ENCODE data around the gene AGBL2. TPM values are rescaled to one million over a fixed set of nuclear protein-coding genes. Genes with fewer than 3 reads are reported as not detected.

The AGBL2 gene
- total and polyA plus RNA-seq, 2 of the 8 experiments (the other 6 are each of a cell fraction or from before 2014, with no cell fraction given): 2.1 to 6.5 TPM

GRCh38 chr11:47609675-47610074 is 105.5 kb downstream of the AGBL2 start (continued):
- no peak for TF ChIP-seq CBX8 (IDR thresholded peaks at IDR 0.05; ENCODE audit: borderline replicate concordance, low read depth, low read length)
- no peak for TF ChIP-seq BCL11A (IDR thresholded peaks at IDR 0.05; ENCODE audit: low read depth in 2 of 2, low read length in 2 of 2)
- no peak for TF ChIP-seq KDM5A (IDR thresholded peaks at IDR 0.05; ENCODE audit: low read length)
- TF ChIP-seq CREB1 (IDR thresholded peaks at IDR 0.05): no peak

Small RNAs within 50 kb of the gene (small RNA-seq; reads per million reads assigned to genes)
- gene RF00019 (ENCODE audit: insufficient read depth): not detected

Other genes starting within 250 kb of the AGBL2 start
- gene CELF1, start 162.2 kb downstream of the AGBL2 start, total RNA-seq (2021; fragmentation: NEBNext Ultra II Directional; extraction: Animal tissue kit (Norgen Biotek cat#: 25700)): 194 and 197 TPM in 2 replicates
- gene CELF1, start 162.2 kb downstream of the AGBL2 start, polyA plus RNA-seq (2011; rRNA removed): 114 and 131 TPM in 2 replicates
- gene PTPMT1, start 149.8 kb downstream of the AGBL2 start, total RNA-seq (2021; fragmentation: NEBNext Ultra II Directional; extraction: Animal tissue kit (Norgen Biotek cat#: 25700)): 44.8 and 48.4 TPM in 2 replicates
- 105 TPM in 2 replicates for gene PTPMT1, start 149.8 kb downstream of the AGBL2 start, polyA plus RNA-seq (2011; rRNA removed)
- gene KBTBD4, start 136.4 kb downstream of the AGBL2 start, total RNA-seq (2021; fragmentation: NEBNext Ultra II Directional; extraction: Animal tissue kit (Norgen Biotek cat#: 25700)): 12.0 and 14.0 TPM in 2 replicates
- gene KBTBD4, start 136.4 kb downstream of the AGBL2 start, polyA plus RNA-seq (2011; rRNA removed): 15.8 and 19.5 TPM in 2 replicates
- gene NDUFS3, start 136.3 kb downstream of the AGBL2 start, total RNA-seq (2021; fragmentation: NEBNext Ultra II Directional; extraction: Animal tissue kit (Norgen Biotek cat#: 25700)): 135 and 136 TPM in 2 replicates
- 201 and 241 TPM in 2 replicates for gene NDUFS3, start 136.3 kb downstream of the AGBL2 start, polyA plus RNA-seq (2011; rRNA removed)
- not detected in 2 replicates for gene FAM180B, start 128.7 kb downstream of the AGBL2 start, total RNA-seq (2021; fragmentation: NEBNext Ultra II Directional; extraction: Animal tissue kit (Norgen Biotek cat#: 25700))
- gene FAM180B, start 128.7 kb downstream of the AGBL2 start, polyA plus RNA-seq (2011; rRNA removed): 0.09 TPM in 1 of 2 replicates, not detected in the other
- gene C1QTNF4, start 121.0 kb downstream of the AGBL2 start, total RNA-seq (2021; fragmentation: NEBNext Ultra II Directional; extraction: Animal tissue kit (Norgen Biotek cat#: 25700)): 3.5 and 6.0 TPM in 2 replicates
- gene C1QTNF4, start 121.0 kb downstream of the AGBL2 start, polyA plus RNA-seq (2011; rRNA removed): 3.9 and 4.8 TPM in 2 replicates
- 157 and 167 TPM in 2 replicates for gene MTCH2, start 72.8 kb downstream of the AGBL2 start, total RNA-seq (2021; fragmentation: NEBNext Ultra II Directional; extraction: Animal tissue kit (Norgen Biotek cat#: 25700))
- gene MTCH2, start 72.8 kb downstream of the AGBL2 start, polyA plus RNA-seq (2011; rRNA removed): 126 and 171 TPM in 2 replicates
- 73.1 and 78.5 TPM in 2 replicates for gene FNBP4, start 52.0 kb upstream of the AGBL2 start, total RNA-seq (2021; fragmentation: NEBNext Ultra II Directional; extraction: Animal tissue kit (Norgen Biotek cat#: 25700))
- 85.7 and 87.8 TPM in 2 replicates for gene FNBP4, start 52.0 kb upstream of the AGBL2 start, polyA plus RNA-seq (2011; rRNA removed)
- 98.8 and 100 TPM in 2 replicates for gene NUP160, start 133.0 kb upstream of the AGBL2 start, total RNA-seq (2021; fragmentation: NEBNext Ultra II Directional; extraction: Animal tissue kit (Norgen Biotek cat#: 25700))
- gene NUP160, start 133.0 kb upstream of the AGBL2 start, polyA plus RNA-seq (2011; rRNA removed): 29.3 and 44.6 TPM in 2 replicates

Data from H1 (cell line).